Osteoblast (primary cell): ENCODE data around the gene CACNA1C. TPM values are rescaled to one million over a fixed set of nuclear protein-coding genes. Genes with fewer than 3 reads are reported as not detected.
A peak's percentile ranks its signal among the peaks of the same experiment; 100 is the strongest.

Source experiments
- DNase-seq: peaks from one replicate; pipeline ENCODE4 v3.0.0; 2011; ENCODE audit warnings: low spot score, mixed read lengths; ENCODE audit not compliant: insufficient read length; ENCODE audit errors: missing footprints
- H2AFZ ChIP-seq: 2 replicates; pipeline ENCODE4 v1.6.0; 2011; ENCODE audit warnings: mild to moderate bottlenecking, low read length
- H3K27ac ChIP-seq: 2 replicates; pipeline ENCODE4 v1.5.1; 2011; ENCODE audit warnings: mild to moderate bottlenecking, low read depth, low read length, moderate library complexity
- H3K27me3 ChIP-seq: 2 replicates; pipeline ENCODE4 v1.6.0; 2012; ENCODE audit warnings: mild to moderate bottlenecking, control low read depth, inconsistent platforms, low read length, moderate library complexity; ENCODE audit not compliant: insufficient read depth
- H3K36me3 ChIP-seq: 2 replicates; pipeline ENCODE4 v1.5.1; 2011; ENCODE audit warnings: mild to moderate bottlenecking, low read length, control low read depth, moderate library complexity; ENCODE audit not compliant: insufficient read depth
- H3K4me1 ChIP-seq: 2 replicates; pipeline ENCODE4 v1.5.1; 2011; ENCODE audit warnings: mild to moderate bottlenecking, low read length, control low read depth, moderate library complexity; ENCODE audit not compliant: insufficient read depth
- H3K4me2 ChIP-seq: 2 replicates; pipeline ENCODE4 v1.6.0; 2011; ENCODE audit warnings: mild to moderate bottlenecking, low read length; ENCODE audit not compliant: insufficient read depth
- H3K4me3 ChIP-seq: fragments of 200-600 bp; sonication (generic); 3 replicates; pipeline ENCODE4 v1.5.1; 2012; ENCODE audit warnings: mild to moderate bottlenecking, low read length, inconsistent platforms; ENCODE audit not compliant: insufficient read depth
- H3K79me2 ChIP-seq: 2 replicates; pipeline ENCODE4 v1.6.0; 2012; ENCODE audit warnings: mild to moderate bottlenecking, low read length, control low read depth, inconsistent platforms; ENCODE audit not compliant: insufficient read depth
- H3K9me3 ChIP-seq: 2 replicates; pipeline ENCODE4 v1.5.1; 2011; ENCODE audit warnings: low read depth, low read length, control low read depth
- H4K20me1 ChIP-seq: 2 replicates; pipeline ENCODE4 v1.6.0; 2012; ENCODE audit warnings: mild to moderate bottlenecking, low read length, control low read depth; ENCODE audit not compliant: insufficient read depth
- total RNA-seq: library from RNA; depleted of rRNA; stranded (reverse); fragments of >200 nt; gene quantifications from 2 replicates; pipeline ENCODE4 v1.2.3, GENCODE V29; 2012
- TF ChIP-seq, protein P1 (sequence below): IDR thresholded peaks from 2 replicates; pipeline ENCODE4 v1.5.1; 2011; ENCODE audit warnings: mild to moderate bottlenecking, low read depth, low read length, moderate library complexity; ENCODE audit errors: extremely low read depth

The CACNA1C gene
- total RNA-seq, 1 donor, result 19.2 TPM

DNA sequence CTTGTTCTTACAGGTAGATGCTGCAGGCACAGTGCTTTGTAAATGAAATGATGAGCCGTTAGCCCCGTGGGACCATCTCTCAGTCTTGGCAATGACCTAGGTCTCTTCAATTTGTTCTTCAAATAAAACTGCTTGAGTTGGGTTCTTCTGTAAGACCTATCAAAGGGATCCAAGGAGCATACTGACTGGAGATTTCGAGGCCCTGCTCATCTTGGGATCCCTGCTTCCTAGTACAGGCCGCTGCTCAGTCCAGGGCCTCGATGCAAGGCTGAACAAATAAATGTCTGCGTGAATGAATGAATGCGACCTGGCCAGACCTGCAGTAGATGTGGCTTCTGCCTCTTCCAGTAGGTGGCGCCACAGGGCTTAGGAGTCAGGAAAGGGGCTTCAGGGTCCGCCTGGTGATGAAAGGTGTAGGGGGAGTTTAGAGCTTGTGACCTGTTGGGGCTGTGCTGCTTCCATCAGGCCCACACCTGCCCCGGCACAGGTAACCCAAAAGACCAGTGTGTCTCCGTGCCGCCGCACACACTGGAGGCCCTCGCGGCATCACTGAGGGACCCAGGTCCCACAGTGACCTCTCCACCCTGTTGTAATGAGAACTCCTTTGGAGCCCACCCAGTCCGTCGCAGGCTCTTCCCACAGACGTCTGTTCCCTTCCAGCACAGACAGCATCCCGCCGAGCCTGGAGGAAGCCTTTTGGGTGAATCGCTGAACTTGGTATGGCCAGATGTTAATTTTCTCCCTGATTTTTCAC is 4.4 kb downstream of the CACNA1C start:
- Histone ChIP-seq H3K4me3 (no peak overlapping the region), H3K4me2 (no peak overlapping the region), H3K36me3 (no peaks in the 10 kb centered on the region), H4K20me1 (peaks cover 35% of the 10 kb centered on the region), H3K27ac (no peak overlapping the region), H2AFZ (no peak overlapping the region), H3K4me1 (peaks cover 17% of the 10 kb centered on the region), H3K27me3 (no peaks in the 10 kb centered on the region), H3K79me2 (peaks cover 87% of the 10 kb centered on the region), H3K9me3 (no peaks in the 10 kb centered on the region)
- DNase-seq, result no peak
- TF ChIP-seq, protein P1, sequence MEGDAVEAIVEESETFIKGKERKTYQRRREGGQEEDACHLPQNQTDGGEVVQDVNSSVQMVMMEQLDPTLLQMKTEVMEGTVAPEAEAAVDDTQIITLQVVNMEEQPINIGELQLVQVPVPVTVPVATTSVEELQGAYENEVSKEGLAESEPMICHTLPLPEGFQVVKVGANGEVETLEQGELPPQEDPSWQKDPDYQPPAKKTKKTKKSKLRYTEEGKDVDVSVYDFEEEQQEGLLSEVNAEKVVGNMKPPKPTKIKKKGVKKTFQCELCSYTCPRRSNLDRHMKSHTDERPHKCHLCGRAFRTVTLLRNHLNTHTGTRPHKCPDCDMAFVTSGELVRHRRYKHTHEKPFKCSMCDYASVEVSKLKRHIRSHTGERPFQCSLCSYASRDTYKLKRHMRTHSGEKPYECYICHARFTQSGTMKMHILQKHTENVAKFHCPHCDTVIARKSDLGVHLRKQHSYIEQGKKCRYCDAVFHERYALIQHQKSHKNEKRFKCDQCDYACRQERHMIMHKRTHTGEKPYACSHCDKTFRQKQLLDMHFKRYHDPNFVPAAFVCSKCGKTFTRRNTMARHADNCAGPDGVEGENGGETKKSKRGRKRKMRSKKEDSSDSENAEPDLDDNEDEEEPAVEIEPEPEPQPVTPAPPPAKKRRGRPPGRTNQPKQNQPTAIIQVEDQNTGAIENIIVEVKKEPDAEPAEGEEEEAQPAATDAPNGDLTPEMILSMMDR, result peak; percentile 84

DNA sequence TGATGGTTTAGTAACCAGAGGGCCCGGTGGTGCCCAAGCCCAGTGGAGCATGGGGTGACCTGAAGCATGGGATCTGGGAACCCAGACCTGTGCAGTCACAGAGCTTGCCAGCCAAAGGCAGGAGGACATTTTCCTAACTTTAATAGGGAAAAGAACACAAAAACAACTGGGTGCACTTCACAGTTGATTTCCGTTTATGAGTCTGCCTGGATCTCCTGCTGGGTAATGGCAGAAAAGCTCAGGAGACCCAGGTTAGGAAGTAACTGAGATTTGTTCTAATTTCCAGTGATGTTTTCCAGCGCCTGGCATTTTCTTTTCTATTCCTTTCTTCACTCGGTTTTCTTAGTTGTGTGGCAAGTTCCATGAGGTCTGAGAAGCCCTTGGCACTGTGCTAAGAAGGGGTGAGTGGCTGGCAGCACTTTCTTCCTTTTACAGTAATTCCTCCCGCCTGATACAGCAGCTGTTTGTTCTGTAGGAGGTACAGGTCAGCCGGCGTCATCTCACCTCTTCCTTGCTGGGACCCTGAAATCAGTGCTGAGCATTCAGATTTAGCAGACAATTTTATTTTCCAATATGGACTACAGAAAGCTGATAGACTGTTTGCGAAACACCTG is 5.1 kb downstream of the CACNA1C start:
- H3K79me2 ChIP-seq, result peaks cover 94% of the 10 kb centered on the region

DNA sequence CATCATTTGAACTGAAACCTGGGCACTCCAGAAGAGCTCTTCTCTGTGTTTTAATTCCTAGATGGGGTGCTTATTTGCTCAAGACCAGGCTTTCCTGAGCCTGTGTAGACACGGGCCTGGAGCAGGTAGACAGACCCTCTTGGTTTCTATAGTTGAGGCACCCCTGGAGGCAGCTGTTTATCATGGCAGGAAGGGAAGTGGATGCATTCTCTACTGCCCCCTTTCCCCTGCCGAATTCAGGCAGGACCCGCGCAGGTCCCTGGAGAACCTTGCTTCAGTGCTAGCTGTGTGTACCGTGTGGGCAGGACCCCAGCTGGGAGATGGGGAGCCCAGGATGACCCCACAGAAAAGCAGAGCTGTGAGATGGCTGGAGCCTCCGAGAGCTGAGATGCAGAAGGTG is 6.0 kb downstream of the CACNA1C start:
- TF ChIP-seq, protein P1, result no peak
- no peak for DNase-seq
- H3K4me1 ChIP-seq, result peaks cover 21% of the 10 kb centered on the region
- no peaks in the 10 kb centered on the region for H3K9me3 ChIP-seq
- H3K4me3 ChIP-seq, result no peak overlapping the region
- H3K27me3 ChIP-seq, result no peaks in the 10 kb centered on the region
- H3K36me3 ChIP-seq, result no peaks in the 10 kb centered on the region
- no peak overlapping the region for H2AFZ ChIP-seq
- peaks cover 40% of the 10 kb centered on the region for H4K20me1 ChIP-seq
- peaks cover 98% of the 10 kb centered on the region for H3K79me2 ChIP-seq
- H3K4me2 ChIP-seq, result no peak overlapping the region
- H3K27ac ChIP-seq, result no peak overlapping the region

More for the DNA sequence above, 5.1 kb downstream of the CACNA1C start:
- Histone ChIP-seq H3K36me3 (no peaks in the 10 kb centered on the region), H3K9me3 (no peaks in the 10 kb centered on the region), H4K20me1 (peaks cover 35% of the 10 kb centered on the region), H3K27me3 (no peaks in the 10 kb centered on the region), H3K4me1 (peaks cover 17% of the 10 kb centered on the region), H3K4me2 (no peak overlapping the region), H3K27ac (no peak overlapping the region), H3K4me3 (no peak overlapping the region), H2AFZ (no peak overlapping the region)
- TF ChIP-seq, protein P1, result no peak
- no peak for DNase-seq

DNA sequence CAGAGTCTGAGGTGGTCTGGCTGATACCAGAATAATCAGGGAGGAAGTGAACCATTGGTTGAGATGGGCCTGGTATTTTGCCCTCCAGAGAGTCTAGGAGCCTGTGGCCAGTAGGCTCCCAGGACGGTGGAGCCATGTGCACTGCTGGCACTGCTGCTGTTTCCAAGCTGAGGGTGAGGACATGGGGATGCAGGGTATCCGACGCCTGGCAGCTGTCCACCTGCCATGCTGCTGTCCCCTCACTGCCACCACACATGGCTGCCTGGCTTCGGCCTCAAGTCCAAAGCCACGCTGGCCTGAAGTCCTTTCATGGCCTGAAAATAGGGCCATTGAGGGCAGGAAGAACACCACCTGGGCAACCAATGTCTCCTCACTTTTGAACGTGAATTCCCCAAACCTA is 8.6 kb downstream of the CACNA1C start:
- Histone ChIP-seq H3K4me1 (peaks cover 16% of the 10 kb centered on the region), H3K9me3 (no peaks in the 10 kb centered on the region), H3K27ac (no peak overlapping the region), H4K20me1 (peaks cover 35% of the 10 kb centered on the region), H3K4me2 (no peak overlapping the region), H3K4me3 (no peak overlapping the region), H3K79me2 (peaks cover 99% of the 10 kb centered on the region), H3K27me3 (no peaks in the 10 kb centered on the region), H3K36me3 (no peaks in the 10 kb centered on the region), H2AFZ (no peak overlapping the region)
- no peak for DNase-seq
- TF ChIP-seq, protein P1, result no peak
